GM19043 (cell line): Measurements from ENCODE around the gene GIT1.

Experiments
- ATAC-seq: cut with Tn5 transposase; IDR thresholded peaks from one replicate; pipeline ENCODE4 v1.9.1; 2021; ENCODE audit warnings: low read depth; ENCODE audit not compliant: unreplicated experiment

Gene GIT1

GRCh38 chr17:29581583-29582253, 7.7 kb downstream of the GIT1 start:
- ATAC-seq: no peak

- peak; percentile 80 for ATAC-seq
Observed at GRCh38 chr17:29579866-29580771, 9.3 kb downstream of the GIT1 start.

GRCh38 chr17:29578626-29579485, 10.6 kb downstream of the GIT1 start:
- ATAC-seq: no peak

- ATAC-seq: no peak
Observed at GRCh38 chr17:29577385-29578211, 11.8 kb downstream of the GIT1 start.

- ATAC-seq: no peak
Observed at GRCh38 chr17:29577001-29577370, 12.5 kb downstream of the GIT1 start.

- ATAC-seq: no peak
Observed at GRCh38 chr17:29576214-29577000, 13.0 kb downstream of the GIT1 start.

- no peak for ATAC-seq
Observed at GRCh38 chr17:29575511-29576213, 13.8 kb downstream of the GIT1 start.

- ATAC-seq: no peak
Observed at GRCh38 chr17:29574732-29575510, 14.5 kb downstream of the GIT1 start.

GRCh38 chr17:29573871-29574731, 15.3 kb downstream of the GIT1 start:
- no peak for ATAC-seq

- no peak for ATAC-seq
Observed at GRCh38 chr17:29573558-29573869, 15.9 kb downstream of the GIT1 start.

- no peak for ATAC-seq
Observed at GRCh38 chr17:29572691-29573557, 16.5 kb downstream of the GIT1 start.

- no peak for ATAC-seq
Observed at GRCh38 chr17:29571883-29572681, 17.4 kb downstream of the GIT1 start.

- no peak for ATAC-seq
Observed at GRCh38 chr17:29571486-29571882, 18.0 kb downstream of the GIT1 start.

- no peak for ATAC-seq
Observed at GRCh38 chr17:29570521-29570920, 18.9 kb downstream of the GIT1 start.

GRCh38 chr17:29569245-29569950, 20.1 kb downstream of the GIT1 start:
- ATAC-seq: no peak
